Measurements from ENCODE around the gene TEAD4. TPM values are rescaled to one million over a fixed set of nuclear protein-coding genes. Genes with fewer than 3 reads are reported as not detected.

The TEAD4 gene
- 0.69 TPM for polyA plus RNA-seq (2012; ENCODE audit: insufficient read depth, insufficient read length, low read depth)

DNA sequence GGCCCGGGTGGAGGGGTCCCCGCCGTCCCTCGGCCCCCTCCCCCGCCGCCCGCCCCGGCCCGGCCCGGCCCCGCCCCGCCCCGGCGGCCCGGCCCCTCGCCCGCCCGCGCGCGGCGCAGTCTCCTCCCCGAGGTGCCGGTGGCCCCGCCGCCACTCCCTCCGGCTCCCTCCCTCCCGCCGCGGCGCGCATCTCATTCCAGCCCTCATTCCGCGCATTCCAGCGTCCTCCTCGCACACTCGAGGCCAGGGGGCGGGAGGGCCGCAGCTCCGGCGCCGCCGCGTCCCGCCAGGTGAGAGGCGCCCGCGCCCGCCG lies at the start of gene TEAD4:
TEAD4 (plus strand) TSS at position 206 of the 313 bp plus-strand sequence.
- no peaks in the 10 kb centered on the region for H3K9me3 ChIP-seq
- H3K4me1 ChIP-seq: no peaks in the 10 kb centered on the region
- H3K4me3 ChIP-seq (ENCODE audit: low read depth, low read length): peak within 1 kb of the TSS; percentile 24
- H3K27me3 ChIP-seq: peaks cover 69% of the 10 kb centered on the region
- no peaks in the 10 kb centered on the region for H3K36me3 ChIP-seq
- TF ChIP-seq, protein P1, sequence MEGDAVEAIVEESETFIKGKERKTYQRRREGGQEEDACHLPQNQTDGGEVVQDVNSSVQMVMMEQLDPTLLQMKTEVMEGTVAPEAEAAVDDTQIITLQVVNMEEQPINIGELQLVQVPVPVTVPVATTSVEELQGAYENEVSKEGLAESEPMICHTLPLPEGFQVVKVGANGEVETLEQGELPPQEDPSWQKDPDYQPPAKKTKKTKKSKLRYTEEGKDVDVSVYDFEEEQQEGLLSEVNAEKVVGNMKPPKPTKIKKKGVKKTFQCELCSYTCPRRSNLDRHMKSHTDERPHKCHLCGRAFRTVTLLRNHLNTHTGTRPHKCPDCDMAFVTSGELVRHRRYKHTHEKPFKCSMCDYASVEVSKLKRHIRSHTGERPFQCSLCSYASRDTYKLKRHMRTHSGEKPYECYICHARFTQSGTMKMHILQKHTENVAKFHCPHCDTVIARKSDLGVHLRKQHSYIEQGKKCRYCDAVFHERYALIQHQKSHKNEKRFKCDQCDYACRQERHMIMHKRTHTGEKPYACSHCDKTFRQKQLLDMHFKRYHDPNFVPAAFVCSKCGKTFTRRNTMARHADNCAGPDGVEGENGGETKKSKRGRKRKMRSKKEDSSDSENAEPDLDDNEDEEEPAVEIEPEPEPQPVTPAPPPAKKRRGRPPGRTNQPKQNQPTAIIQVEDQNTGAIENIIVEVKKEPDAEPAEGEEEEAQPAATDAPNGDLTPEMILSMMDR (IDR thresholded peaks at IDR 0.05; ENCODE audit: low read depth, low read length): no peak
- no peak for DNase-seq

DNA sequence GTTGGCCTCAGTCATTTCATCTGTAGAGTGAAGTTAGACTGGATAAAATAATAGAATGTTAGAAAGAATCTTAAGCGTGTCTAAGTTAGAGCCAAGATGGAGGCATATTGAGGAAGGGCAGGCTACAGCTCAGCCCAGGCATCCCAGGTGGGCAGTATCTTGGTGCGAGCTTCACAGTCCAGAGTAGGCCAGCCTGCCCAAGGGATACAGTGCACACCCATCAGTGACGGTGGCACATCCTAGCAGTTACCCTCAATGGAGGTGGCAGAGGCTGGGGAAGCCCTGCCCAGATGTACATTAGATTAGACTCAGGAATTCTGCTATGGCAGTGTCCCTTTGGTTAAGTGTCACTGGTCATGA lies 47.0 kb upstream of the TEAD4 start:
- Histone ChIP-seq H3K27me3 (no peaks in the 10 kb centered on the region), H3K4me3 (ENCODE audit: low read depth, low read length) (no peak overlapping the region), H3K9me3 (no peaks in the 10 kb centered on the region), H3K36me3 (peaks cover 10% of the 10 kb centered on the region; the same call in 1 of the 2 replicates), H3K4me1 (no peaks in the 10 kb centered on the region)
- DNase-seq: no peak
- TF ChIP-seq, protein P1 (IDR thresholded peaks at IDR 0.05; ENCODE audit: low read depth, low read length): no peak

DNA sequence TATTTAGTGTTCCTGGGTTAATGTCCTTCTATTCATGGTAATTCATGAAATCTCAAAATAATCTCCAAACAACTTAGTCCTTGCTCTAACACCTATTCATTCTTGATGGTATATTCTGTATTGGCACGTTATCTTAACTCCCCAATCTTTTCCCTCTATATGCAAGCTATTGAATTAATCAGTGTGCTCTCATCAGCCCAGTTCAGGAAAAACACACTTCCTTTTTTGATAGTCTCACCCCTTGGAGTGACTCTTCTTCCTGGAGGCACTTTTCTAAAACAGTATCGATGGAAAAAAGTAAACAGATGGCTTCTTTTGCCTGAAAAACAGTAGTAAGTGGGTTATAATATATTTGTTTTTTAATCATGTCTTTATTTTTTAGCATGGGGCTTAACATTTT lies 39.9 kb upstream of the TEAD4 start:
- Histone ChIP-seq H3K27me3 (no peaks in the 10 kb centered on the region), H3K4me1 (no peaks in the 10 kb centered on the region), H3K9me3 (no peaks in the 10 kb centered on the region), H3K4me3 (ENCODE audit: low read depth, low read length) (no peak overlapping the region), H3K36me3 (peaks cover 13% of the 10 kb centered on the region)
- no peak for DNase-seq
- TF ChIP-seq, protein P1 (IDR thresholded peaks at IDR 0.05; ENCODE audit: low read depth, low read length): no peak

DNA sequence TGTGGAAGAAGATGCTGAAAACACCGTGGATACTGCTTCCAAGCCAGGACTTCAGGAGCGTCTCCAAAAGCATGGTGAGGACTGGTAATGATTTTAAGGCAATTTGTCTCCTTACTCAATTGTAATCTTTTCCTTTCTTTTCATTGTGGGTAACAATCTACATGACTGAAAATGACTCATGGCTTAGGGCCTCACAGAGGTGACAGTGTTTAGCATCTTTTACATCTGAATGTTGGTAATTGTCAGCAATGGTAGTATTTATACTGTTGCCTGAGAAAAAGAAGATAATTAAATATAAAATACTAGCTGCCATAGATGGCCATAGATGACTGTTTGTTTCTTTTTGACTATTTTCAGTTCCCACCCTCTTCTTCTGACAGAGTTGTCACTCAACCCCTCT lies 36.9 kb upstream of the TEAD4 start:
- peaks cover 13% of the 10 kb centered on the region for H3K36me3 ChIP-seq
- no peak overlapping the region for H3K4me3 ChIP-seq (ENCODE audit: low read depth, low read length)
- no peak for DNase-seq
- H3K4me1 ChIP-seq: no peaks in the 10 kb centered on the region
- H3K27me3 ChIP-seq: no peaks in the 10 kb centered on the region
- H3K9me3 ChIP-seq: no peaks in the 10 kb centered on the region
- TF ChIP-seq, protein P1 (IDR thresholded peaks at IDR 0.05; ENCODE audit: low read depth, low read length): no peak

DNA sequence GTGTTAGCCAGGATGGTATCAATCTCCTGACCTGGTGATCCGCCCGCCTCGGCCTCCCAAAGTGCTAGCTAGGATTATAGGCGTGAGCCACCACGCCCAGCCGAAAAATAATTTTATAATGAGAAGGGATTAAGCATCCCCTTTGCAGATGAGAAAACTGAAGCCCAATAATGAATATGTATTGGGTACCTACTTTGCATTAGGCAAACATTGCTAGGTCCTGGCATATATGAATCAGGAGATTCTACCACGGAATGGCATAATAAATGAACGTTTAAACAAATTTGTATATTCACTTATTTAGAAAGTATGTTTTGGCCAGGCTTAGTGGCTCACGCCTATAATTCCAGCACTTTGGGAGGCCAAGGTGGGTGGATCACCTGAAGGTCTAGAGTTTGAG lies 36.1 kb upstream of the TEAD4 start:
- TF ChIP-seq, protein P1 (IDR thresholded peaks at IDR 0.05; ENCODE audit: low read depth, low read length): no peak
- H3K4me1 ChIP-seq: no peaks in the 10 kb centered on the region
- no peaks in the 10 kb centered on the region for H3K27me3 ChIP-seq
- H3K4me3 ChIP-seq (ENCODE audit: low read depth, low read length): no peak overlapping the region
- no peak for DNase-seq
- no peaks in the 10 kb centered on the region for H3K9me3 ChIP-seq
- H3K36me3 ChIP-seq: peaks cover 13% of the 10 kb centered on the region

DNA sequence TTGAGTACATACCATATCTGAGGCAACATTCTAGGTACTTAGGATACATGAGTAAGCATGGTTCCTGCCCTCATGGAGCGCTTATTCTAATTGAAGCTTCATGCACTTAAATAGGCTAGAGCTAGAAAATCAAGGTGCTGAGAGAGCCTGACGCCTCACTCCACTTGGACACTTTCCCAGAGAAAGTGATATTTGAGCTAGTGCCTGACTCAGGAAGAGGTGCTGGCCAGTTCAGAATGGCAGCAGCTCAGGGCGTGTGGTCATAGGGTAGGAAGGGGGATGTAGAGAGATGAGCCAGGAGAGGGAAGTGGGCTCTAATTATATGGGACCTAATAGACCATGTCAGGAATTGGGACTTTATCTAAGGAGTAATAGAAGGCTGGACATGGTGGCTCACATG lies 35.2 kb upstream of the TEAD4 start:
- Histone ChIP-seq H3K9me3 (no peaks in the 10 kb centered on the region), H3K4me1 (no peaks in the 10 kb centered on the region), H3K27me3 (no peaks in the 10 kb centered on the region), H3K4me3 (ENCODE audit: low read depth, low read length) (no peak overlapping the region), H3K36me3 (peaks cover 13% of the 10 kb centered on the region)
- TF ChIP-seq, protein P1 (IDR thresholded peaks at IDR 0.05; ENCODE audit: low read depth, low read length): no peak
- no peak for DNase-seq
